Measurements from ENCODE around the gene HAUS3.
"Not testable (repeated sequence)": the region's sequence is repeated elsewhere in the genome, so short reads cannot be mapped to it uniquely, and the experiment has no call there.

HAUS3 gene

GRCh38 chr4:2275044-2275397 is 33.1 kb upstream of the HAUS3 start:
- not testable (repeated sequence) for DNase-seq

GRCh38 chr4:2274320-2275043 is 32.6 kb upstream of the HAUS3 start:
- no peak for DNase-seq

- no peak for DNase-seq
Observed at GRCh38 chr4:2273657-2274319, 31.9 kb upstream of the HAUS3 start.

- no peak for DNase-seq
Observed at GRCh38 chr4:2273221-2273620, 31.3 kb upstream of the HAUS3 start.

DNA sequence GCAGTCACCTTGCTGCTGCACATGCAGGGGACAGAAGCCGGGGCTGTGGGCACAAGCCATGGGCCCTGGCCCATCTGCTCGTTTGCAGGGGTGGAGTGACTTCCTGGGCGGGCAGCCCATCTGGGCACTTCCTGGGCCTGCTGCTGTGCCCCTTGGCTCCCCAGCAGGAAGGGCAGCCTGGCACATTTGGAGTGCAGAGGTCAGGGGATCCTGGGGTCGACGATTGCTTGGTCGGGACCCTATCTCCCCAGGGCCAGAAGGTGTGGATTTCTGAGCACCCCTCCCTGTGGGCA is 30.9 kb upstream of the HAUS3 start:
- no peak for DNase-seq

DNA sequence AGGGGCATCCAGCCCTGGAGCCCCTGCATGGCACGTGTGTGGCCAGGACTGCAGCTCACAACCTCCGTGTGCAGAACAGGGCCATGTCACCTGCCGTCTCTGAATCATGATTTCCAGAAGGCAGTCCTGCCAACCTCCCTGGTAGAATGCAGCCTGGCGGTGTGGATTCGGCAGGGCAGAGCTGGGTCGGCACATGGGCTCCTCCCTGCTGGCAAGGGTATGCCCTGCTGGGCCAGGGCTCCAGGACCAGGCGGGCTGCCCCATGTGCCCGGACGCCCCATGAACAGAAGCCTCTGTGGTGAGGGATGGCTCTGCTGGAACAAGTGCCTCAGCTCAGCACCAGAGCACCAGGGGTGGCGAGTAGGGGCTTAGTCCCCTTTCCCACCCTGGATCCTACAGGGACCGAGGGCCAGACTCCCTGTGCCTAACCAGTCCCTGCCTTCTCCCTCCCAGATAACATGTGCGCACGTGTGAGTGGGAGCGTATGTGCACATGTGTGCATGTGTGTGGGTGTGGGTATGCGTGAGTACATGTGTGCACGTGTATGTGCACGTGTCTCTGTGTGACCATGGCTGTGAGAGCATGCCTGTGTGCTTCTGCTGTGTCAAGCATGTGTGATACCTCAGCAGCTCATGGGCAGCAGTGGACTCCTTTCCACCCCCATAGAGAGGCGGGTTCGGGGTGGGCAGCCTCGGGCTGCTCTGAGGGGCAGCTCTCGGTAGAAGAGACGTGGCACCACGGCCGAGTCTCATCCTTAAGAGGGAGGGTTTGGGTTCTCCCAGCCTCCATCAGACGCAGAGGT is 30.3 kb upstream of the HAUS3 start:
- no peak for DNase-seq

DNA sequence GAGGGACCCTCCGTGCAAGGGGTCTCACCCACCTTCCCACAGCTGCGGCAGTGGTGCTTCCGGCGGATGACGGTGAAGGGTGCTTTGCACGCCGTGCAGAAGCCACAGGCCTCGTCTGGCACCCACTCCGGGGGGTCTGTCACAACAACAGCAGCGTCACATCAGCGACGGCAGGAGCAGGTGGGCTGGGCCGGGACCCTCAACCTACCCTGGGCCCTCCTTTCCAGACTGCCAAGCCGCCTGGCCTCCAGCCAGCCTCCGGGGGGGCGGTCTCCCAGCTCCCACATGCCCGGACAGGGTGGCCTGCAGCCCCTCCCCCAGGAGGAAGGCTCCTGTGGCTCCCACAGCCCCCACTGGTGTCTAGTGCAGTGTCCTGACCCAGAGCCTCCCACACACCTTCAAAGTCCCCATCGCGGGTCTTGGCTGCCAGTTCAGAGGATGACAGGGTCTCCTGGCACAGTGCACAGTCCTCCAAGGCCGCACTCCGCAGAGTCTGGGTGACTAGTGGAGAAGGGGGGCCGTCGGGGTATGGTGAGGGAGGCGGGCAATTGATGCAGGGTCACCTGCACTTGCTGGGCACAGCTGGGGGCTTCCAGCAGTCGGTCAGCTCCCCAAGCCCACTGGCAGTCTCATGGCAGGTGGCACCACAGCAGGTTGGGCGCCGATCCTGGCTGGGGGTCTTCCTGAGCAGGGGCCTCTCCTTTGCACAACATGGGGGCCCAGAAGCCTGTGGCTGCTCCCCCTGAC is 29.5 kb upstream of the HAUS3 start:
- DNase-seq, result no peak

GRCh38 chr4:2270341-2271165 is 28.6 kb upstream of the HAUS3 start:
- no peak for DNase-seq

GRCh38 chr4:2269618-2270163 is 27.8 kb upstream of the HAUS3 start:
- no peak for DNase-seq

DNA sequence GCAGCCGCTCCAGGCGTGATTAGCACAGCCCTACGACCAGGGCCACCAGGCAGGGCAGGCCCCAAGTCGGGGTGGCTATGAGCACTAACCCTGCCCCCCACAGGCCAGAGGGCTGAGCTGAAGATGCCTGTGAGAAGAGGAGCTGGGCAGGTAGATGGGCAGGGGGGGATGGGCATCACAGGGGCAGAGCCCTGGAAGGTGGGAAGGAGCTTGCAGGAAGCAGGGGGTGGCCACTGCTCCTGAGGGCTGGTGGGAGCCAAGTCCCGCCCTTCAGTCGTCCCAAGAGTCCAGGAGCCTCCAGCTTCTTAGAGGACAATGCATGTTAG is 27.2 kb upstream of the HAUS3 start:
- DNase-seq, result no peak

DNA sequence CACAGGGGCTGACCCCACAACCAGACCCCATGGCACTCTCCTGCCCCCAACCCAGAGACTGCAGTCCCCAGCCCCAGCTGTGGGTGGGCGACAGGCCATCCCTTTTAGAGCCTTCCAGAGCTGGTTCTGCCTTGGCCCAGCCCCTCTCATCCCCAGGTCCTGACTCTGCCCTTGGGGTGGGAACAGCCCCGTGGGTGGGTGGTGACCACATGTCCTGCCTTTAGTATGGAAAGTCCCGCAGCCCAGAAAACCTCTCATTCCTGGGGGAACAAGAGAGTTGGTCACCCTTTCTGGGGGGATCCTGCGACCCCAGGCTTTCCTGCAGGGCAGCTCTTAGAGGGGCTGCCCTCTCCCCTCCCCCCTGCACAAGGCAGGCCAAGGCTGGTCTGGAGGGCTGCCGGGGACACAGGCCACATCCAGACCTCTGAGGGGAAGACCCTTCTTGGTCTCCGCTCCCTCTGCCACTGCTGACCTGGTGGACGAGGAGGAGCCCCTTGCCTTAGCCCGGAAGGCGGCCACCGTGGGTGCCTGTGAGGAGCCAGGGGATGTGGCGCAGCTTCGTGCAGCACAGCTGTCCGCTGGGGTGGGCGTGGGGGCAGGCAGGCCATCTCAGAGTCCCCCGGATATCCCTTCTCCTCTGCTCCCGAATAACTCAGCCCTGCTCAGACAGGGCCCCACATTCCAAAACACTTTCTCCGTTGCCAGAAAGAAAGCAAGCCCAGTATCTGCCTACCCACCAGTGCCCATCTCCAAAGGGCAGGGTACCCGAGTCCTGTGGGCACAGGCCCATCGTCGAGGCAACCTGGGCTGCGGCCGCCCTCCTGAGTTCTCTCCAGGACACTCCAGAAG is 26.7 kb upstream of the HAUS3 start:
- DNase-seq, result no peak

GRCh38 chr4:2267841-2268240 is 25.9 kb upstream of the HAUS3 start:
- DNase-seq, result no peak

- DNase-seq, result no peak
Observed at GRCh38 chr4:2267320-2267811, 25.4 kb upstream of the HAUS3 start.

GRCh38 chr4:2266821-2267220 is 24.9 kb upstream of the HAUS3 start:
- no peak for DNase-seq

DNA sequence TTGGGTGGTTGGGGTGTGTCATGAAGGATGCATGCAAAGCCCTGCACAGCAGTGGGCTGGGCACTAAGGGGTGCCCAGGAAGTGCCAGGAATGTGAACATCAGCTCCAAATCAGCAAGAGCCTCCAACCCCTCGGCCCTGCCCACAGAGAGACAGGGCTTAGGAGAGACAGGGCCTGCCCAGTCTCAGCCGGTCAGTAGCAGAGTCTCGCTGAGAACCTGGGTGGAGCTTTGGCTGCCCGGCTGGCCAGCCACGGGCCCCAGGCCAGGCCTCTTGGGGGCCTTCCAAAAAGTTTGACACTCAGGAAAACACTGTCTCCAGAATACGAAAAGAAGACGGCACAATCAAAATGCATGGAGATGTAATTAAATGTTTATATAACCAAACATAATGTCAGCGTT is 24.3 kb upstream of the HAUS3 start:
- no peak for DNase-seq

GRCh38 chr4:2265113-2266110 is 23.5 kb upstream of the HAUS3 start:
- DNase-seq, result no peak

DNA sequence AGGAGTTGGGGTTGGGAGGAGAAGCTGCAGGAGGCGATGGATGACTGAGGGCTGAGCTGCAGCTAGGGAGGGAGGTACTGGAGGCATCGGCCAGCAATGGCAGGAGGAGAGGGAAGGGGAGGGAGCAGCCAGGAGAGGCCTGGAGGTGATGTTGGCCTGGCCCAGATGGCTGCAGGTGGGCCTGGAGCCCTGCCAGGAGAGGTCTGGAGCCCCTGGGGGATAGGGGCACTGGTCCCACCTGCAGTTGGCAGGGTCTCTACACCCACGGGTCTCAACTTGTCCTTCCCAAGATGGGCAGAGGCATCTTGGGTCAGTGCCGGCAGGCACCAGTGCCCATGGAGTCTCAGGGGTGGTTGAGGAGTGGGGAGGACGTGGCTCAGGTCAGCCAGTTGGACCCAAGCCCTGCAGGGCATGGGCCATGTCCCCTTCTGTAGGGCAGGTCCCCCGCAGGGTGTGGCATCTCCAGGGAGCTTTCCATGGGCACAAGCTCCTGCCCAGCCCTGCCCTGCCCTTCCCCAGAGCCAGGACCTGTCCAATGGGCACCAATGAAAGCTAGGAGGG is 22.6 kb upstream of the HAUS3 start:
- peak; percentile 67 for DNase-seq

- peak; percentile 88 for DNase-seq
Observed at GRCh38 chr4:2263926-2264321, 22.0 kb upstream of the HAUS3 start.

- no peak for DNase-seq
Observed at GRCh38 chr4:2262944-2263250, 21.0 kb upstream of the HAUS3 start.
